HG03457 (cell line): ENCODE data around the gene PGM2.
"Not testable (repeated sequence)": the region's sequence is repeated elsewhere in the genome, so short reads cannot be mapped to it uniquely, and the experiment has no call there.

ENCODE experiments used
- ATAC-seq: cut with Tn5 transposase; IDR thresholded peaks from one replicate; pipeline ENCODE4 v1.9.1; 2021; ENCODE audit warnings: moderate number of reproducible peaks; ENCODE audit not compliant: unreplicated experiment

PGM2 gene

GRCh38 chr4:37816719-37817118 lies 9.8 kb upstream of the PGM2 start:
- no peak for ATAC-seq

GRCh38 chr4:37818752-37819151 lies 7.7 kb upstream of the PGM2 start:
- ATAC-seq, result no peak

GRCh38 chr4:37820458-37820857 lies 6.0 kb upstream of the PGM2 start:
- ATAC-seq, result not testable (repeated sequence)

GRCh38 chr4:37821953-37822605 lies 4.4 kb upstream of the PGM2 start:
- no peak for ATAC-seq

GRCh38 chr4:37825501-37825900 lies 985 bp upstream of the PGM2 start:
- ATAC-seq, result not testable (repeated sequence)

GRCh38 chr4:37825968-37826294 lies 555 bp upstream of the PGM2 start:
- no peak for ATAC-seq

GRCh38 chr4:37827030-37827685 lies 672 bp downstream of the PGM2 start:
- peak; percentile 21 for ATAC-seq

GRCh38 chr4:37827802-37828321 lies 1.4 kb downstream of the PGM2 start:
- no peak for ATAC-seq

GRCh38 chr4:37828843-37829242 lies 2.4 kb downstream of the PGM2 start:
- ATAC-seq, result no peak

- no peak for ATAC-seq
These were observed 4.2 kb downstream of the PGM2 start for GRCh38 chr4:37830640-37831039.

GRCh38 chr4:37835031-37835430 lies 8.5 kb downstream of the PGM2 start:
- ATAC-seq, result no peak

- no peak for ATAC-seq
These were observed 9.3 kb downstream of the PGM2 start for GRCh38 chr4:37835806-37836205.

- ATAC-seq, result no peak
These were observed 9.8 kb downstream of the PGM2 start for GRCh38 chr4:37836274-37836673.

- ATAC-seq, result no peak
These were observed 10.5 kb downstream of the PGM2 start for GRCh38 chr4:37836838-37837440.

GRCh38 chr4:37837446-37837845 lies 11.0 kb downstream of the PGM2 start:
- ATAC-seq, result no peak

- ATAC-seq, result no peak
These were observed 12.9 kb downstream of the PGM2 start for GRCh38 chr4:37839426-37839825.

- ATAC-seq, result no peak
These were observed 17.7 kb downstream of the PGM2 start for GRCh38 chr4:37844204-37844603.

GRCh38 chr4:37845201-37845600 lies 18.7 kb downstream of the PGM2 start:
- no peak for ATAC-seq

- no peak for ATAC-seq
These were observed 20.9 kb downstream of the PGM2 start for GRCh38 chr4:37847311-37847884.

GRCh38 chr4:37852376-37852775 lies 25.9 kb downstream of the PGM2 start:
- no peak for ATAC-seq

GRCh38 chr4:37858112-37858511 lies 31.6 kb downstream of the PGM2 start:
- no peak for ATAC-seq

GRCh38 chr4:37858872-37859271 lies 32.4 kb downstream of the PGM2 start:
- ATAC-seq, result no peak
